ENCODE data around the gene FCER1G. TPM values are rescaled to one million over a fixed set of nuclear protein-coding genes. Genes with fewer than 3 reads are reported as not detected.
"Not testable (repeated sequence)": the region's sequence is repeated elsewhere in the genome, so short reads cannot be mapped to it uniquely, and the experiment has no call there.

Gene FCER1G
- total and polyA plus RNA-seq, 5 experiments from 2014 or later = 27.7 to 107 (median 67.1) TPM

DNA sequence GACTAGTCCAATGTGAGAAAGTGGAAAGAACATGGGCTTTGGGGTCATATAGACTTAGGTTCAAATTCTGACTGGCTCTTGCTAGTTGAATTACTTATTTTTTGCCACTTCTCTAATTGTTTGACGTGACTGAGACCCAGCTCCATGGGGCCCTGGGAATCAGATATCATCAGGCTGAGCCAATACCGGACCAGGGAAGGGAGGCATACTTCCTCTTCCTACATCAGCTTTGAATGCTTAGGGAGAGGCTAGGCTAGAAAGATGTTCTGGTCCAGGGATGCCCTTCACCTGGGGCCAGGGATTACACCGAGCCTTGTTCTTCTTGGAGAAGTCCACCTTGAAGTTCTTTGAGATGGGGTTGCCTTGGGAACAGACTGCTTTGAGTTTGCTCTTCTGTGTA is 26.6 kb downstream of the FCER1G start:
- Mint-ChIP-seq H3K27ac (peak overlapping the region in 1 of 10 donors; percentile 13), H3K4me1 (no peaks in the 10 kb centered on the region), H3K36me3 (no peaks in the 10 kb centered on the region), H3K27me3 (peaks cover 3 to 15% (median 10%) of the 10 kb centered on the region in 5 donors), H3K4me3 (no peak overlapping the region), H3K9me3 (no peaks in the 10 kb centered on the region)
- ATAC-seq (no peak), DNase-seq (no peak)
- POLR2A ChIA-PET = no interaction called here

DNA sequence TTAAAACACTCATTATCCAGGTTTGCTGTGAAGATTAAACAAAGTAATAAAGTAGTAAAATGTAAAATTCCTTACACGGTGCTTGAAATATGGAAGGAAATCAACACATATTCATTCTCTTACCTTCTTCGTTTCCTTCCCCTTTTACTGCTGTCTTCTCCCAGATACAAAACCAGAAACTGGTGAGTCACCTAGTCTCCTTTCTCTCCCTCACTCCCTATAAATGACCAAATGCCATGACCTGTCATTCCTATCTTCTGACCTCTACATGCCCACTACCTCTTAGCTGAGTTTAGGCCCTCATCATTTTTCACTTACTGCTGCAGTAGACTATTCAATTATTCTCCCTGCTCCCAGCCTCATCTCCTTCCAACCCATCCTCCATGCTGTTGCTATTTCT is 27.2 kb downstream of the FCER1G start:
- Mint-ChIP-seq H3K27ac (no peak overlapping the region), H3K9me3 (no peaks in the 10 kb centered on the region), H3K4me1 (no peaks in the 10 kb centered on the region), H3K4me3 (no peak overlapping the region), H3K27me3 (peaks cover 3 to 15% (median 10%) of the 10 kb centered on the region in 5 donors), H3K36me3 (no peaks in the 10 kb centered on the region)
- no peak for ATAC-seq
- POLR2A ChIA-PET = no interaction called here
- no peak for DNase-seq

DNA sequence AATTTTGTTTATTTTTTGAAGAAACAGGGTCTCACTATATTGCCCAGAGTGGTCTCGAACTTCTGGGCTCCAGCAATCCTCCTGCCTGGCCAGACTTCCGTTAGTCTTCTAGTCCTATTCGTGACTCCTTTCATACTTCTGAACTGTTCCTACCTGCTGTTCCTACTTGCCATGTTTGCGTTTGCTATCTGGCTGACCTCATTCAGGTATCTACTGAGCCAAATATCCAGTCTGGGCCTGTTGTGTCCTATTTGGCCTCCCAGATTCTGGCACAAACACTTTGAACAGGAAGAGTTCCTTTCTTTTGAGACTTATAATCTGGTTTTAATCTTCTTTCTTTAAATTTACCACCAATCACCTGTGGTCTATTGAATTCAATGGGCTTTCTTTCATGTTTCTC is 29.8 kb downstream of the FCER1G start:
- DNase-seq = no peak
- no peak for ATAC-seq
- peaks cover 0 to 1% (median 0%) of the 10 kb centered on the region in 3 donors for H3K36me3 Mint-ChIP-seq
- peaks cover 0 to 2% (median 0%) of the 10 kb centered on the region in 9 donors for H3K9me3 Mint-ChIP-seq
- POLR2A ChIA-PET = no interaction called here
- H3K27ac Mint-ChIP-seq = no peak overlapping the region
- H3K4me3 Mint-ChIP-seq = no peak overlapping the region
- H3K4me1 Mint-ChIP-seq = no peaks in the 10 kb centered on the region
- peaks cover 3 to 15% (median 8%) of the 10 kb centered on the region in 5 donors for H3K27me3 Mint-ChIP-seq

DNA sequence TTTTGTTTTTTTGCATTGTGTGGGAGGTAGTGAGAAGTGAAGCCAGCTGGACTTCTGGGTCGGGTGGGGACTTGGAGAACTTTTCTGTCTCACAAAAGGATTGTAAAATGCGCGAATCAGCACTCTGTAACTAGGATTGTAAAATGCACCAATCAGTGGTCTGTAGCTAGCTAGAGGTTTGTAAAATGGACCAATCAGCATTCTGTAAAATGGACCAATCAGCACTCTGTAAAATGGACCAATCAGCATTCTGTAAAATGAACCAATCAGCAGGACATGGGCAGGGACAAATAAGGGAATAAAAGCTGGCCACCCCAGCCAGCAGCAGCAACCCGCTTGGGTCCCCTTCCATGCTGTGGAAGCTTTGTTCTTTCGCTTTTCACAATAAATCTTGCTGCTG is 35.0 kb downstream of the FCER1G start:
- H3K4me3 Mint-ChIP-seq, POLR2A ChIA-PET, H3K36me3 Mint-ChIP-seq, H3K4me1 Mint-ChIP-seq, DNase-seq, H3K9me3 Mint-ChIP-seq, ATAC-seq: not testable (repeated sequence)
- Mint-ChIP-seq H3K27me3 (peaks cover 0 to 19% (median 6%) of the 10 kb centered on the region in 5 donors), H3K27ac (peak overlapping the region in 1 of 10 donors; percentile 5)

DNA sequence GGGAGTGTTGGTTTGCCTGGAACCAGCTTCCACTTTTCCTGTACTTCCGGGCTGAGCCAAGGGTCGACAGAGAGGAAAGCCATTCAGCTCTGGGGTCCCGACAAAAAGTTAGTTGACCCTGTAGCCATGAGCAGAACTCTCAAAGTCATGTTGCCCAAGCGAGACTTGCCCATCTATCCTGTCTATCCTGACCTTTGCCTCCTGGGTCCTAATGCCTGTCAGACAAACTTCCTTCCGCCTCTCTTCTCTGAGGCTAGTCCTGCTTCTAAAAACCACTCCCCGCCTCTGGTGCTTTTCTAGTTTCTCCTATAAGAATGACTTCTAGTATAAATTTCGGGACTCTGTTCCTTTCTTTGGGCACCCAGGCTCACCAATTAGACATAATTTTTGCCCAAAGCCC is 35.7 kb downstream of the FCER1G start:
- no peak overlapping the region for H3K4me3 Mint-ChIP-seq
- H3K27me3 Mint-ChIP-seq = peaks cover 0 to 27% (median 10%) of the 10 kb centered on the region in 5 donors
- ATAC-seq (no peak), DNase-seq (no peak)
- H3K27ac Mint-ChIP-seq = no peak overlapping the region
- peaks cover 0 to 1% (median 0%) of the 10 kb centered on the region in 4 donors for H3K4me1 Mint-ChIP-seq
- H3K36me3 Mint-ChIP-seq = peaks cover 0 to 8% (median 6%) of the 10 kb centered on the region in 3 donors
- POLR2A ChIA-PET = no interaction called here
- H3K9me3 Mint-ChIP-seq = peaks cover 0 to 7% (median 3%) of the 10 kb centered on the region in 9 donors

DNA sequence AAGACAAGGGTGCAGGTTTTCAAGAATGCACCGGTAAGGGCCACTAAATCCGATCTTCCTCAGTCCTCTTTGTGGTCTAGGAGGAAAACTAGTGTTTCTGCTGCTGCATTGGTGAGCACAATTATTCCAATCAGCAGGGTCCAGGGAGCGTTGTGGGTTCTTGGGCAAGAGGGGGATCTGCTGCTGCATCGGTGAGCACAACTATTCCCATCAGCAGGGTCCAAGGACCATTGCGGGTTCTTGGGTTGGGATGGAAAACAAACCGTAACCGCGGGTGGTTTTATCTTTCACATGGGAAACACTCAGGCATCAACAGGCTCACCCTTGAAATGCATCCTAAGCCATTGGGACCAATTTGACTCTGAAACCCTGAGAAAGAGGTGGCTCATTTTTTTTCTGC is 36.5 kb downstream of the FCER1G start:
- ATAC-seq (no peak), DNase-seq (no peak)
- H3K27me3 Mint-ChIP-seq = peaks cover 0 to 32% (median 14%) of the 10 kb centered on the region in 5 donors
- POLR2A ChIA-PET = no interaction called here
- no peak overlapping the region for H3K4me3 Mint-ChIP-seq
- H3K36me3 Mint-ChIP-seq = peaks cover 0 to 14% (median 11%) of the 10 kb centered on the region in 3 donors
- H3K4me1 Mint-ChIP-seq = peaks cover 0 to 1% (median 0%) of the 10 kb centered on the region in 4 donors
- no peak overlapping the region for H3K27ac Mint-ChIP-seq
- H3K9me3 Mint-ChIP-seq = peaks cover 0 to 12% (median 10%) of the 10 kb centered on the region in 9 donors

DNA sequence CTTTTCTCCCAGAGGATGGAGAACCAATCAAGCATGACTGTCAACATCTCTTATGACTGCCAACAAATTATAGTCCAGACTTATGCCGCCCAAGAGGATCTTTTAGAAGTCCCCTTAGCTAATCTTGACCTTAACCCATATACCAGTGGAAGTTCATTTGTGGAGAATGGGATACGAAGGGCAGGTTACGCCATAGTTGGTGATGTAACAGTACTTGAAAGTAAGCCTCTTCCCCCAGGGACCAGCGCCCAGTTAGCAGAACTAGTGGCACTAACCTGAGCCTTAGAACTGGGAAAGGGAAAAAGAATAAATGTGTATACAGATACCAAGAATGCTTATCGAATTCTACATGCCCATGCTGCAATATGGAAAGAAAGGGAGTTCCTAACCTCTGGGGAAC is 40.2 kb downstream of the FCER1G start:
- DNase-seq, POLR2A ChIA-PET, ATAC-seq, H3K27ac Mint-ChIP-seq, H3K4me3 Mint-ChIP-seq: not testable (repeated sequence)
- peaks cover 9 to 32% (median 24%) of the 10 kb centered on the region in 3 donors for H3K36me3 Mint-ChIP-seq
- peaks cover 17 to 70% (median 43%) of the 10 kb centered on the region in 5 donors for H3K27me3 Mint-ChIP-seq
- peaks cover 0 to 33% (median 16%) of the 10 kb centered on the region in 9 donors for H3K9me3 Mint-ChIP-seq
- H3K4me1 Mint-ChIP-seq = peaks cover 12 to 24% (median 17%) of the 10 kb centered on the region in 4 donors

DNA sequence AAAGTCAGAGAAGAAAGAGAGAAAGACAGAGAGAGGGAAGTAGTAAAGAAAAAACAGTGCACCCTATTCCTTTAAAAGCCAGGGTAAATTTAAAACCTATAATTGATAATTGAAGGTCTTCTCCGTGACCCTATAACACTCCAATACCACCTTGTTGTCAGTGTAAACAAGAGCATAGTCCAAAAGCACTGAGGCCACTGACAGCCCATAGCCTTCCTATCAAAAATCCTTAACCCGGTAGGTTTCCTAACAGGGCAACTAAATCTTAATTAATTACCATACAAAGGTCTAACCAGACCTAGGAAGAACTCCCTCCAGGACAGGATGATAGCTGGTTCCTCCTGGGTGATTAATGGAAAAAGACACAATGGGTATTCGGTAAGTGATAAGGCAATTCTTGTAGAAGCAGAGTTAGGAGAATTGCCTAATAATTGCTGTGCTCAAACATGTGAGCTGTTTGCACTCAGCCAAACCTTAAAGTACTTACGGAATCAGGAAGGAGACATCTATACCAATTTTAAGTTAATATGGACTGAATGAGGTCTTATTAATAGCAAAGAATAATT is 40.9 kb downstream of the FCER1G start:
- POLR2A ChIA-PET, ATAC-seq, DNase-seq, H3K4me3 Mint-ChIP-seq: not testable (repeated sequence)
- peaks cover 18 to 73% (median 48%) of the 10 kb centered on the region in 5 donors for H3K27me3 Mint-ChIP-seq
- H3K36me3 Mint-ChIP-seq = peaks cover 9 to 32% (median 24%) of the 10 kb centered on the region in 3 donors
- peaks cover 0 to 33% (median 16%) of the 10 kb centered on the region in 9 donors for H3K9me3 Mint-ChIP-seq
- peak overlapping the region in 1 of 10 donors; percentile 65 for H3K27ac Mint-ChIP-seq
- peaks cover 11 to 32% (median 20%) of the 10 kb centered on the region in 4 donors for H3K4me1 Mint-ChIP-seq

DNA sequence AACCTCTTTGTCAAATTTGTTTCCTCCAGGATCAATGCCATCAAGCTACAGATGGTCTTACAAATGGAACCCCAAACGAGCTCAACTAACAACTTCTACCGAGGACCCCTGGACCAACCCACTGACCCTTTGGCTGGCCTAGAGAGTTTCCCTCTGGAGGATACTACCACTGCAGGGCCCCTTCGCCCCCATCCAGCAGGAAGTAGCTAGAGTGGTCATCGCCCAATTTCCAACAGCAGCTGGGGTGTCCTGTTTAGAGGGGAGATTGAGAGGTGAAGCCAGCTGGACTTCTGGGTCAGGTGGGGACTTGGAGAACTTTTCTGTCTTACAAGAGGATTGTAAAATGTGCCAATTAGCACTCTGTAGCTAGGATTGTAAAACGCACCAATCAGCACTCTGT is 42.0 kb downstream of the FCER1G start:
- DNase-seq = peak in 1 of 10 donors; percentile 16
- peaks cover 0 to 33% (median 16%) of the 10 kb centered on the region in 9 donors for H3K9me3 Mint-ChIP-seq
- H3K27ac Mint-ChIP-seq = peak overlapping the region in 1 of 10 donors; percentile 71
- peaks cover 9 to 32% (median 24%) of the 10 kb centered on the region in 3 donors for H3K36me3 Mint-ChIP-seq
- peaks cover 23 to 73% (median 56%) of the 10 kb centered on the region in 5 donors for H3K27me3 Mint-ChIP-seq
- not testable (repeated sequence) for ATAC-seq
- peaks cover 11 to 37% (median 24%) of the 10 kb centered on the region in 4 donors for H3K4me1 Mint-ChIP-seq
- peak overlapping the region in 2 of 10 donors; percentile 75 to 78 for H3K4me3 Mint-ChIP-seq
- POLR2A ChIA-PET = interaction anchor here (1.2 kb wide), 1 partner anchor 9 kb away, joined by 5 read pairs; no protein-coding TSS in a partner anchor

DNA sequence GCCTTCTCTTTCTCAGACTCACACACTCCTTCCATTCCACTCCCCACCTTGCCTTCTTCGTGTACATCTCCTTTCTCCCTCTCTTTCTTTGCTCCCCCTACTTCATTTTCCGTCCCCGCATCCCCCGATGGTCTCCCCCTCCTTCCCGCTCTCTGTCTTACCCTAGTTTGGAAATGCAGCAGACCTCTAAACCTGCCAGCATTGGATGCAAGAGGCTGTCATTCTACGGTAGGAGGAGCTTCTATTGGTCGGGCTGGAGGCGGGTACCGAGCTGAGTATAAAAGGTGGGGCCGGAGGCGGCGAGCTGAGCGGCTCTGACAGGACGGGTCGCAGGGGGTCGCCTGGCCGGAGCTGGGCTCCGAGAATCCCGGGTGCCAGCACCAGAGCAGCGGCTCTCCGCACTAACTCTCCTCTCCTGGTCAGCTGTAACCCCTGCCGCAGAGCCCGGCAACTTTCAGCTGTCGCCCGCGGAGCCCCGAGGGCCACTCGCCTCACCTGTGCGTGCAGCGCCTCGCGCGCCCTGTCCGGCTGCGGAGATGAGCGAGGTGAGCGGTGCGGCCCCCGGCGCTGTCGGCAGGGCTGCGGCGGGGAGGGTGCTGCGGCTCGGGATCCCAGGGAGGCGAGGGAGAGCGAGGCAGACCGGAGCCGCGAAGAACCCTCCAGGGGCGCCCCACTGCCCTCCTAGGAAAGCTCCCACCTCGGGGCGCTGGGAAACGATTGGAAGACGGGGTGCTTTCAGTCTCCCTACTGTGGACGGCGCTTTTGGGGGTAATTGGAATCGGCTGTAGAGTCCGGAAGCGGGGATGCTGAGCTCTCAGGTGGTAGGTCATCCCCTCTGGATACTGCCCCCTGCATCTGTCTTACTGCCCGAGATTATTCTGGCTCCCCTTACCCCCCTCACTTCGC is 43.6 kb downstream of the FCER1G start, which contains the start of gene PCP4L1:
Gene PCP4L1 (plus strand): TSS at position 307 of the 906 bp plus-strand sequence. CDS start 230 bp downstream, at position 537.
- H3K27me3 Mint-ChIP-seq = peaks cover 26 to 77% (median 62%) of the 10 kb centered on the region in 5 donors
- peaks cover 9 to 32% (median 24%) of the 10 kb centered on the region in 3 donors for H3K36me3 Mint-ChIP-seq
- POLR2A ChIA-PET = interaction anchor here (0.6 to 1.3 kb wide), 3 partner anchors 42 to 110 kb away, joined by 3 to 6 read pairs (median 4); no protein-coding TSS in a partner anchor
- peaks cover 11 to 37% (median 24%) of the 10 kb centered on the region in 4 donors for H3K4me1 Mint-ChIP-seq
- peak within 1 kb of the TSS in 3 of 10 donors; percentile 43 to 83 (median 71) for H3K27ac Mint-ChIP-seq
- H3K4me3 Mint-ChIP-seq = peak within 1 kb of the TSS; percentile 46 to 82 (median 76)
- H3K9me3 Mint-ChIP-seq = peaks cover 0 to 33% (median 16%) of the 10 kb centered on the region in 9 donors
- ATAC-seq (peak; percentile 90 to 91), DNase-seq (peak; percentile 4 to 70 (median 21))

DNA sequence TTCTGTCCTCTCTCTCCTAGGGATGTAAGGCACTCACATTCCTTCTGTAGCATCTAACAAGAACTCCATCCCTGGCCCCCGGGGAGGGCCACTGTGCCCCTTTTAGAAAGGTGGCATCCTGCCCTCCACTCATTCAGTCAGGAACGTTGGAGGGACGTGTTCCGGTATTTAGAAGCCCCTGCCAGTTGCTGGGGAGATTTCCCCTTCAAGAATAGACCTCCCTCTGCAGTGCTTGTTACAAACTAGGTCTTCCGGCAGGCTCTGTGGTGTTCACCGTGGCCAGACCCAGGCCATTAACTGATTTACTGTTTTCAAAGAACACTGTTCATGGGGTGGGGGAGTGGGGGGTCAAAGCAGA is 44.2 kb downstream of the FCER1G start:
- ATAC-seq (no peak), DNase-seq (no peak)
- peak overlapping the region in 1 of 10 donors; percentile 83 for H3K27ac Mint-ChIP-seq
- peaks cover 0 to 33% (median 16%) of the 10 kb centered on the region in 9 donors for H3K9me3 Mint-ChIP-seq
- H3K4me1 Mint-ChIP-seq = peaks cover 11 to 37% (median 24%) of the 10 kb centered on the region in 4 donors
- H3K36me3 Mint-ChIP-seq = peaks cover 9 to 32% (median 24%) of the 10 kb centered on the region in 3 donors
- POLR2A ChIA-PET = interaction anchor here (1.3 kb wide), 1 partner anchor 43 kb away, joined by 6 read pairs; no protein-coding TSS in a partner anchor
- H3K27me3 Mint-ChIP-seq = peaks cover 26 to 78% (median 62%) of the 10 kb centered on the region in 5 donors
- H3K4me3 Mint-ChIP-seq = peak overlapping the region; percentile 46 to 82 (median 76)

DNA sequence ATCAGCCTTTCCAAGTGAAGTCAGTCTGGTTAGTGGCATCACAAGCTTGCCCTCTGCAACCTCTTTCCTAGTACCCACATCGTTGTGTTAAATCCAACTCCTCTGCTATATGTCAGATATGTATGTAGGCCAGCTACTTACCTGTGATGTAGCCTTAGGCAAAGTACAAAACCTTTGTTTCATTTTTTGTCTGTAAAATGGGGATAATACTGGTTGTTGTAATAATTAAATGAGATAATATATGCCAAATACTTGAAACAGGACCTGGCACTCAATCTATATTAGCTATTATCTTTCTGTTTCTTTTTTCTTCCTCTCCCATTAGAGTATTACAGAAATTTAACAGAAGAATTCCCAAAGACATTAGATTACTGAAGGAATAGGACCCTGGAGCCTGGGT is 44.7 kb downstream of the FCER1G start:
- peaks cover 9 to 32% (median 24%) of the 10 kb centered on the region in 3 donors for H3K36me3 Mint-ChIP-seq
- ATAC-seq (no peak), DNase-seq (no peak)
- H3K27ac Mint-ChIP-seq = peak overlapping the region in 1 of 10 donors; percentile 83
- H3K9me3 Mint-ChIP-seq = peaks cover 0 to 33% (median 16%) of the 10 kb centered on the region in 9 donors
- H3K4me1 Mint-ChIP-seq = peaks cover 11 to 37% (median 24%) of the 10 kb centered on the region in 4 donors
- peaks cover 26 to 82% (median 64%) of the 10 kb centered on the region in 5 donors for H3K27me3 Mint-ChIP-seq
- POLR2A ChIA-PET = no interaction called here
- H3K4me3 Mint-ChIP-seq = peak overlapping the region in 9 of 10 donors; percentile 46 to 82 (median 75)
